SH-SY5Y (cell line): ENCODE results near the gene KCNK2.

Experiments
- GATA2 ChIP-seq: IDR thresholded peaks from 2 replicates; pipeline ENCODE4 v1.6.1; 2011; ENCODE audit warnings: mild to moderate bottlenecking, low read depth, low read length
- GATA3 ChIP-seq: IDR thresholded peaks from 2 replicates; pipeline ENCODE4 v1.6.1; 2011; ENCODE audit warnings: low read depth, mild to moderate bottlenecking, low read length, moderate library complexity

Gene KCNK2

GRCh38 chr1:215115760-215116159 lies 33.2 kb downstream of the KCNK2 start:
- TF ChIP-seq GATA3 (no peak), GATA2 (no peak)

GRCh38 chr1:215118081-215118480 lies 35.5 kb downstream of the KCNK2 start:
- TF ChIP-seq GATA2 (no peak), GATA3 (no peak)

GRCh38 chr1:215119056-215119455 lies 36.5 kb downstream of the KCNK2 start:
- TF ChIP-seq GATA2 = no peak

- TF ChIP-seq GATA3 = no peak
- no peak for TF ChIP-seq GATA2
These were observed 37.3 kb downstream of the KCNK2 start for GRCh38 chr1:215119719-215120365.

- TF ChIP-seq GATA2 = no peak
- no peak for TF ChIP-seq GATA3
These were observed 46.0 kb downstream of the KCNK2 start for GRCh38 chr1:215128504-215128903.

GRCh38 chr1:215131291-215131690 lies 48.8 kb downstream of the KCNK2 start:
- no peak for TF ChIP-seq GATA3
- no peak for TF ChIP-seq GATA2

GRCh38 chr1:215132156-215132555 lies 49.6 kb downstream of the KCNK2 start:
- no peak for TF ChIP-seq GATA3
- TF ChIP-seq GATA2 = no peak

- TF ChIP-seq GATA2 (no peak), GATA3 (no peak)
These were observed 51.0 kb downstream of the KCNK2 start for GRCh38 chr1:215133532-215133931.

- TF ChIP-seq GATA3 = no peak
- no peak for TF ChIP-seq GATA2
These were observed 55.4 kb downstream of the KCNK2 start for GRCh38 chr1:215137985-215138384.

- TF ChIP-seq GATA2 (no peak), GATA3 (no peak)
These were observed 57.6 kb downstream of the KCNK2 start for GRCh38 chr1:215140135-215140534.

GRCh38 chr1:215141460-215141859 lies 58.9 kb downstream of the KCNK2 start:
- TF ChIP-seq GATA3 (no peak), GATA2 (no peak)

GRCh38 chr1:215143497-215143896 lies 61.0 kb downstream of the KCNK2 start:
- TF ChIP-seq GATA3 (no peak), GATA2 (no peak)

- no peak for TF ChIP-seq GATA3
- TF ChIP-seq GATA2 = no peak
These were observed 63.9 kb downstream of the KCNK2 start for GRCh38 chr1:215146240-215146975.

GRCh38 chr1:215147024-215147423 lies 64.5 kb downstream of the KCNK2 start:
- TF ChIP-seq GATA2 (no peak), GATA3 (no peak)

GRCh38 chr1:215151841-215152549 lies 69.5 kb downstream of the KCNK2 start:
- TF ChIP-seq GATA3 (no peak), GATA2 (no peak)

- TF ChIP-seq GATA3 = no peak
- TF ChIP-seq GATA2 = no peak
These were observed 73.7 kb downstream of the KCNK2 start for GRCh38 chr1:215156232-215156631.
